GM12878 (cell line): Measurements from ENCODE around the gene SYK. TPM values are rescaled to one million over a fixed set of nuclear protein-coding genes. Genes with fewer than 3 reads are reported as not detected.

Experiments used
- BHLHE40 ChIP-seq, 2 experiments: fragments of 450-650 bp in 1 of 2; IDR thresholded peaks; 2 replicates each; pipeline ENCODE4 v1.6.1; 2011 to 2017; ENCODE audit warnings: low read depth in 2 of 2, borderline replicate concordance in 1 of 2, improper control_type of control experiment in 1 of 2, low read length in 1 of 2, mild to moderate bottlenecking in 1 of 2
- BMI1 ChIP-seq: fragments of 450-650 bp; IDR thresholded peaks from 2 replicates; pipeline ENCODE4 v1.6.1; 2016; ENCODE audit warnings: mild to moderate bottlenecking, moderate library complexity, borderline replicate concordance
- BRCA1 ChIP-seq: IDR thresholded peaks from 2 replicates; pipeline ENCODE4 v1.6.1; 2011; ENCODE audit warnings: low read depth, low read length, improper control_type of control experiment
- CBFB ChIP-seq: IDR thresholded peaks from 2 replicates; pipeline ENCODE4 v1.6.1; 2016; ENCODE audit warnings: antibody characterized with exemption, low read depth
- DPF2 ChIP-seq: fragments of 450-650 bp; IDR thresholded peaks from 2 replicates; pipeline ENCODE4 v1.6.1; 2017; ENCODE audit warnings: mild to moderate bottlenecking
- EED ChIP-seq: sonication (generic); IDR thresholded peaks from 2 replicates; pipeline ENCODE4 v1.6.1; 2016; ENCODE audit warnings: antibody characterized with exemption, low read depth
- FOXK2 ChIP-seq: fragments of 450-650 bp; IDR thresholded peaks from 2 replicates; pipeline ENCODE4 v1.6.1; 2017; ENCODE audit warnings: mild to moderate bottlenecking, moderate library complexity
- JUNB ChIP-seq: IDR thresholded peaks from 2 replicates; pipeline ENCODE4 v1.6.1; 2016; ENCODE audit warnings: antibody characterized with exemption, mild to moderate bottlenecking
- POLR2A ChIP-seq: IDR thresholded peaks from 2 replicates; pipeline ENCODE4 v1.6.1; 2011; ENCODE audit warnings: low read depth, mild to moderate bottlenecking, low read length
- RAD51 ChIP-seq: fragments of 450-650 bp; IDR thresholded peaks from 2 replicates; pipeline ENCODE4 v1.6.1; 2016; ENCODE audit warnings: moderate library complexity, mild to moderate bottlenecking, inconsistent platforms
- RB1 ChIP-seq: fragments of 450-650 bp; formaldehyde crosslinking; IDR thresholded peaks from 2 replicates; pipeline ENCODE4 v1.6.1; 2017; ENCODE audit warnings: mild to moderate bottlenecking, borderline replicate concordance
- SMAD5 ChIP-seq: IDR thresholded peaks from 2 replicates; pipeline ENCODE4 v1.6.1; 2016; ENCODE audit warnings: antibody characterized with exemption, low read depth
- SMARCA5 ChIP-seq: fragments of 450-650 bp; IDR thresholded peaks from 2 replicates; pipeline ENCODE4 v1.6.1; 2017; ENCODE audit warnings: mild to moderate bottlenecking
- SREBF1 ChIP-seq: IDR thresholded peaks from 2 replicates; pipeline ENCODE4 v1.6.1; 2012; ENCODE audit warnings: mild to moderate bottlenecking, low read length
- SREBF2 ChIP-seq: IDR thresholded peaks from 2 replicates; pipeline ENCODE4 v1.6.1; 2012; ENCODE audit warnings: mild to moderate bottlenecking, low read length
- STAT3 ChIP-seq: IDR thresholded peaks from 2 replicates; pipeline ENCODE4 v1.6.1; 2011; ENCODE audit warnings: low read depth, low read length, improper control_type of control experiment
- ZNF24 ChIP-seq: fragments of 450-650 bp; IDR thresholded peaks from 2 replicates; pipeline ENCODE4 v1.6.1; 2017; ENCODE audit warnings: antibody characterized with exemption, mild to moderate bottlenecking
- ZZZ3 ChIP-seq: IDR thresholded peaks from 2 replicates; pipeline ENCODE4 v1.6.1; 2011; ENCODE audit warnings: low read depth; ENCODE audit not compliant: control insufficient read depth, insufficient read length
- polyA plus RNA-seq, 11 experiments: library from polyadenylated mRNA; depleted of rRNA in 4 of 11; unstranded in 6 of 11; stranded (reverse) in 5 of 11; fragments of >200 nt; fragmentation: Nextera tagmentation in 4 of 11; fragmentation: Illumina TruSeq in 1 of 11; extraction: Ambion mirVana in 4 of 11; extraction: Trizol in 1 of 11; gene quantifications; 1 replicate in 1 of 11; 2 replicates in 10 of 11; pipeline versions ENCODE4 v1.2.1 to v1.2.3, GENCODE V29; 2011 to 2016; ENCODE audit warnings: inconsistent platforms in 2 of 11, missing spikeins in 2 of 11, low read depth in 1 of 11
- total RNA-seq, 4 experiments: library from RNA; depleted of rRNA in 3 of 4; stranded (reverse); fragments of >200 nt in 3 of 4; fragmentation: Illumina TruSeq in 1 of 4; extraction: Trizol in 1 of 4; gene quantifications; 2 replicates each; pipeline versions ENCODE4 v1.2.1 to v1.2.3, GENCODE V29; 2013 to 2021
- TF ChIP-seq, protein P1 (sequence below): fragments of 450-650 bp; IDR thresholded peaks from 2 replicates; pipeline ENCODE4 v1.6.1; 2017; ENCODE audit warnings: low read depth, mild to moderate bottlenecking, moderate library complexity
- TF ChIP-seq, protein P2 (sequence below): IDR thresholded peaks from 2 replicates; pipeline ENCODE4 v1.6.1; 2011; ENCODE audit warnings: low read depth, low read length, improper control_type of control experiment, borderline replicate concordance
- TF ChIP-seq, protein P3 (sequence below): fragments of 450-650 bp; IDR thresholded peaks from 2 replicates; pipeline ENCODE4 v1.6.1; 2017; ENCODE audit warnings: mild to moderate bottlenecking, low read depth, inconsistent platforms; ENCODE audit not compliant: poor library complexity, severe bottlenecking
- TF ChIP-seq, protein P4 (sequence below): fragments of 450-650 bp; IDR thresholded peaks from 2 replicates; pipeline ENCODE4 v1.6.1; 2017; ENCODE audit warnings: antibody characterized with exemption, mild to moderate bottlenecking, moderate library complexity
- TF ChIP-seq, protein P5 (sequence below): fragments of 450-650 bp; formaldehyde crosslinking; IDR thresholded peaks from 2 replicates; pipeline ENCODE4 v1.5.0; 2022; ENCODE audit warnings: mild to moderate bottlenecking, missing genetic modification characterization

Gene SYK
- total and polyA plus RNA-seq, 10 of the 15 experiments (the other 5 are each of a cell fraction or from before 2014, with no cell fraction given): 6.5 to 135 (median 68.8) TPM

DNA sequence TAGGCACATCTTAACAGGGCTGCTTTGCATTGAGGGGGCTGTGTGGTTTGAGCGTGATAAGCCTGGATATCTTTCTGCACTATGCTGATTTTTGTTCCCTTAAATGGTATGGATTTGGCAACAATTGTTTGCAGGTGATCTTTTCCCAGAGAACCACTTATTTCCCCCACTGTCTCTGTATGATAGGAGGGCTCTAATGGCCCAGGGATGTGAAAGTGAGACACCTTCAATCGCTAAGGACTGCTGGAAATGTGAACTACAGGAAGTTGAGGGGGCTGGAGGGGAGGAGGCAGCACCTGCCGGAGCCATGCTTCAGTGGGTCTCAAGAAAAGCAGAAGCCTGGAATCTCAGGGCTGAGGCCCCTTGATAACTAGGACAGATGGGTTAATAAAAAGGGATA lies 29.4 kb downstream of the SYK start (continued):
- no peak for TF ChIP-seq BRCA1
- no peak for TF ChIP-seq BMI1
- TF ChIP-seq SREBF2: no peak
- TF ChIP-seq ZZZ3: no peak
- TF ChIP-seq DPF2: no peak; the same call in 1 of the 2 replicates
- TF ChIP-seq, protein P1, sequence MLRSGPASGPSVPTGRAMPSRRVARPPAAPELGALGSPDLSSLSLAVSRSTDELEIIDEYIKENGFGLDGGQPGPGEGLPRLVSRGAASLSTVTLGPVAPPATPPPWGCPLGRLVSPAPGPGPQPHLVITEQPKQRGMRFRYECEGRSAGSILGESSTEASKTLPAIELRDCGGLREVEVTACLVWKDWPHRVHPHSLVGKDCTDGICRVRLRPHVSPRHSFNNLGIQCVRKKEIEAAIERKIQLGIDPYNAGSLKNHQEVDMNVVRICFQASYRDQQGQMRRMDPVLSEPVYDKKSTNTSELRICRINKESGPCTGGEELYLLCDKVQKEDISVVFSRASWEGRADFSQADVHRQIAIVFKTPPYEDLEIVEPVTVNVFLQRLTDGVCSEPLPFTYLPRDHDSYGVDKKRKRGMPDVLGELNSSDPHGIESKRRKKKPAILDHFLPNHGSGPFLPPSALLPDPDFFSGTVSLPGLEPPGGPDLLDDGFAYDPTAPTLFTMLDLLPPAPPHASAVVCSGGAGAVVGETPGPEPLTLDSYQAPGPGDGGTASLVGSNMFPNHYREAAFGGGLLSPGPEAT: no peak; the same call in 1 of the 2 replicates
- TF ChIP-seq, protein P2, sequence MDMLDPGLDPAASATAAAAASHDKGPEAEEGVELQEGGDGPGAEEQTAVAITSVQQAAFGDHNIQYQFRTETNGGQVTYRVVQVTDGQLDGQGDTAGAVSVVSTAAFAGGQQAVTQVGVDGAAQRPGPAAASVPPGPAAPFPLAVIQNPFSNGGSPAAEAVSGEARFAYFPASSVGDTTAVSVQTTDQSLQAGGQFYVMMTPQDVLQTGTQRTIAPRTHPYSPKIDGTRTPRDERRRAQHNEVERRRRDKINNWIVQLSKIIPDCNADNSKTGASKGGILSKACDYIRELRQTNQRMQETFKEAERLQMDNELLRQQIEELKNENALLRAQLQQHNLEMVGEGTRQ: no peak
- no peak for TF ChIP-seq ZNF24
- no peak for TF ChIP-seq STAT3
- TF ChIP-seq, protein P3, sequence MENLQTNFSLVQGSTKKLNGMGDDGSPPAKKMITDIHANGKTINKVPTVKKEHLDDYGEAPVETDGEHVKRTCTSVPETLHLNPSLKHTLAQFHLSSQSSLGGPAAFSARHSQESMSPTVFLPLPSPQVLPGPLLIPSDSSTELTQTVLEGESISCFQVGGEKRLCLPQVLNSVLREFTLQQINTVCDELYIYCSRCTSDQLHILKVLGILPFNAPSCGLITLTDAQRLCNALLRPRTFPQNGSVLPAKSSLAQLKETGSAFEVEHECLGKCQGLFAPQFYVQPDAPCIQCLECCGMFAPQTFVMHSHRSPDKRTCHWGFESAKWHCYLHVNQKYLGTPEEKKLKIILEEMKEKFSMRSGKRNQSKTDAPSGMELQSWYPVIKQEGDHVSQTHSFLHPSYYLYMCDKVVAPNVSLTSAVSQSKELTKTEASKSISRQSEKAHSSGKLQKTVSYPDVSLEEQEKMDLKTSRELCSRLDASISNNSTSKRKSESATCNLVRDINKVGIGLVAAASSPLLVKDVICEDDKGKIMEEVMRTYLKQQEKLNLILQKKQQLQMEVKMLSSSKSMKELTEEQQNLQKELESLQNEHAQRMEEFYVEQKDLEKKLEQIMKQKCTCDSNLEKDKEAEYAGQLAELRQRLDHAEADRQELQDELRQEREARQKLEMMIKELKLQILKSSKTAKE: no peak
- TF ChIP-seq EED: peak; percentile 96
- no peak for TF ChIP-seq RB1
- TF ChIP-seq RAD51: no peak
- no peak for TF ChIP-seq CBFB
- TF ChIP-seq SREBF1: no peak
- no peak for TF ChIP-seq JUNB
- no peak for TF ChIP-seq SMARCA5
- TF ChIP-seq, protein P4, sequence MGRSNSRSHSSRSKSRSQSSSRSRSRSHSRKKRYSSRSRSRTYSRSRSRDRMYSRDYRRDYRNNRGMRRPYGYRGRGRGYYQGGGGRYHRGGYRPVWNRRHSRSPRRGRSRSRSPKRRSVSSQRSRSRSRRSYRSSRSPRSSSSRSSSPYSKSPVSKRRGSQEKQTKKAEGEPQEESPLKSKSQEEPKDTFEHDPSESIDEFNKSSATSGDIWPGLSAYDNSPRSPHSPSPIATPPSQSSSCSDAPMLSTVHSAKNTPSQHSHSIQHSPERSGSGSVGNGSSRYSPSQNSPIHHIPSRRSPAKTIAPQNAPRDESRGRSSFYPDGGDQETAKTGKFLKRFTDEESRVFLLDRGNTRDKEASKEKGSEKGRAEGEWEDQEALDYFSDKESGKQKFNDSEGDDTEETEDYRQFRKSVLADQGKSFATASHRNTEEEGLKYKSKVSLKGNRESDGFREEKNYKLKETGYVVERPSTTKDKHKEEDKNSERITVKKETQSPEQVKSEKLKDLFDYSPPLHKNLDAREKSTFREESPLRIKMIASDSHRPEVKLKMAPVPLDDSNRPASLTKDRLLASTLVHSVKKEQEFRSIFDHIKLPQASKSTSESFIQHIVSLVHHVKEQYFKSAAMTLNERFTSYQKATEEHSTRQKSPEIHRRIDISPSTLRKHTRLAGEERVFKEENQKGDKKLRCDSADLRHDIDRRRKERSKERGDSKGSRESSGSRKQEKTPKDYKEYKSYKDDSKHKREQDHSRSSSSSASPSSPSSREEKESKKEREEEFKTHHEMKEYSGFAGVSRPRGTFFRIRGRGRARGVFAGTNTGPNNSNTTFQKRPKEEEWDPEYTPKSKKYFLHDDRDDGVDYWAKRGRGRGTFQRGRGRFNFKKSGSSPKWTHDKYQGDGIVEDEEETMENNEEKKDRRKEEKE: no peak
- TF ChIP-seq POLR2A: no peak
- peak; percentile 56 to 74; a peak in 2 of 4 replicates for TF ChIP-seq BHLHE40 (IDR thresholded peaks at IDR 0.05; ENCODE audit: borderline replicate concordance in 1 of 2, low read depth in 2 of 2, low read length in 1 of 2)
- TF ChIP-seq SMAD5: no peak
- no peak for TF ChIP-seq FOXK2
- TF ChIP-seq, protein P5, sequence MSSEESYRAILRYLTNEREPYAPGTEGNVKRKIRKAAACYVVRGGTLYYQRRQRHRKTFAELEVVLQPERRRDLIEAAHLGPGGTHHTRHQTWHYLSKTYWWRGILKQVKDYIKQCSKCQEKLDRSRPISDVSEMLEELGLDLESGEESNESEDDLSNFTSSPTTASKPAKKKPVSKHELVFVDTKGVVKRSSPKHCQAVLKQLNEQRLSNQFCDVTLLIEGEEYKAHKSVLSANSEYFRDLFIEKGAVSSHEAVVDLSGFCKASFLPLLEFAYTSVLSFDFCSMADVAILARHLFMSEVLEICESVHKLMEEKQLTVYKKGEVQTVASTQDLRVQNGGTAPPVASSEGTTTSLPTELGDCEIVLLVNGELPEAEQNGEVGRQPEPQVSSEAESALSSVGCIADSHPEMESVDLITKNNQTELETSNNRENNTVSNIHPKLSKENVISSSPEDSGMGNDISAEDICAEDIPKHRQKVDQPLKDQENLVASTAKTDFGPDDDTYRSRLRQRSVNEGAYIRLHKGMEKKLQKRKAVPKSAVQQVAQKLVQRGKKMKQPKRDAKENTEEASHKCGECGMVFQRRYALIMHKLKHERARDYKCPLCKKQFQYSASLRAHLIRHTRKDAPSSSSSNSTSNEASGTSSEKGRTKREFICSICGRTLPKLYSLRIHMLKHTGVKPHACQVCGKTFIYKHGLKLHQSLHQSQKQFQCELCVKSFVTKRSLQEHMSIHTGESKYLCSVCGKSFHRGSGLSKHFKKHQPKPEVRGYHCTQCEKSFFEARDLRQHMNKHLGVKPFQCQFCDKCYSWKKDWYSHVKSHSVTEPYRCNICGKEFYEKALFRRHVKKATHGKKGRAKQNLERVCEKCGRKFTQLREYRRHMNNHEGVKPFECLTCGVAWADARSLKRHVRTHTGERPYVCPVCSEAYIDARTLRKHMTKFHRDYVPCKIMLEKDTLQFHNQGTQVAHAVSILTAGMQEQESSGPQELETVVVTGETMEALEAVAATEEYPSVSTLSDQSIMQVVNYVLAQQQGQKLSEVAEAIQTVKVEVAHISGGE (CRISPR knock-in tag): no peak
